Measurements from ENCODE around the gene FOXP1.

Gene FOXP1

DNA sequence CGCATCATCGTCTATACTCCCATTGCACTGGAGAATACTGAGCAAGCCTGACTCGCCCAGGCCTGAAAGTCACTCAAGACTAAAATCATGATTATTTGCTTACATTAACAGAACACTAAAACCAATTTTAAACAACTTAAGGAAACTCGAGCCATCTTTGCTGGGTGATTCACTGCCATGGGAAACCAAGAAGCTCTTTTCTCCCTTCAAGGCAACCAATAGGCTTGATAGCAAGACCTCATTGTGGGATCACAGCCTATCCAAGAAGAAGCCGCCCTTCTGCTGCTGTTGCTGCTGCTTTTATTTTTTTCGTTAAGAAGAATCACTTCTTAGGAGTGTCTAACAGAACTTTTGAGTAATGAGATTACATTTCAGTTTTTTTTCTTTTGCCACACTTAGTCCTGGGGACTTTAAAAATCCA, 479.4 kb downstream of the FOXP1 start:
- H3K27ac Mint-ChIP-seq: peak overlapping the region; percentile 91
- H3K36me3 Mint-ChIP-seq (ENCODE audit: low read depth): peaks cover 88% of the 10 kb centered on the region
- no peaks in the 10 kb centered on the region for H3K9me3 Mint-ChIP-seq
- peaks cover 97% of the 10 kb centered on the region for H3K4me1 Mint-ChIP-seq (ENCODE audit: low read depth)
- H3K27me3 Mint-ChIP-seq: no peaks in the 10 kb centered on the region
- H3K4me3 Mint-ChIP-seq: peak overlapping the region; percentile 43

DNA sequence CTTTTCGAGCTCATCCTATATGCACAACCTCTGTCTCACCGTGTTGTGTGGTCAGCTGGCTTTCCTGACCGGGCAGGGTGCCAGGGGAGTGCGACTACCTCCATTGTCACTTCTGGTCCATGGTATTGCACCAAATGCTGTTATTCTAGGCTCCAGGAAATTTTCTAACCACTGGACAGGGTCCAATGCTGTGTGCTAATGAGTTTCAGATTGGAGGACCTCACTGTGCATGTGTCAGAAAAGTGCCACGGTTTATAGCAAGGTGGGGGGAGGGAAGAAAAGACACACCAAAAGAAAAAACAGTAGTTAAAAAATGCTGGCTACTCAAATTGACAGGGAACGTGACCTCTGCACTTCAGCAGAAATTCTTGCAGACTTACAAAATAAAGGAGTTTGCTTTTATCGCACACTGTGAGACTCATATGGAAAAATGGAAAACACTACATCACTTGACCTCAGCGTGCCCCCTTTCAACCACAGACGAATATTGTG, 480.1 kb downstream of the FOXP1 start:
- peak overlapping the region; percentile 91 for H3K27ac Mint-ChIP-seq
- H3K27me3 Mint-ChIP-seq: no peaks in the 10 kb centered on the region
- peaks cover 97% of the 10 kb centered on the region for H3K4me1 Mint-ChIP-seq (ENCODE audit: low read depth)
- peak overlapping the region; percentile 43 for H3K4me3 Mint-ChIP-seq
- peaks cover 87% of the 10 kb centered on the region for H3K36me3 Mint-ChIP-seq (ENCODE audit: low read depth)
- no peaks in the 10 kb centered on the region for H3K9me3 Mint-ChIP-seq

DNA sequence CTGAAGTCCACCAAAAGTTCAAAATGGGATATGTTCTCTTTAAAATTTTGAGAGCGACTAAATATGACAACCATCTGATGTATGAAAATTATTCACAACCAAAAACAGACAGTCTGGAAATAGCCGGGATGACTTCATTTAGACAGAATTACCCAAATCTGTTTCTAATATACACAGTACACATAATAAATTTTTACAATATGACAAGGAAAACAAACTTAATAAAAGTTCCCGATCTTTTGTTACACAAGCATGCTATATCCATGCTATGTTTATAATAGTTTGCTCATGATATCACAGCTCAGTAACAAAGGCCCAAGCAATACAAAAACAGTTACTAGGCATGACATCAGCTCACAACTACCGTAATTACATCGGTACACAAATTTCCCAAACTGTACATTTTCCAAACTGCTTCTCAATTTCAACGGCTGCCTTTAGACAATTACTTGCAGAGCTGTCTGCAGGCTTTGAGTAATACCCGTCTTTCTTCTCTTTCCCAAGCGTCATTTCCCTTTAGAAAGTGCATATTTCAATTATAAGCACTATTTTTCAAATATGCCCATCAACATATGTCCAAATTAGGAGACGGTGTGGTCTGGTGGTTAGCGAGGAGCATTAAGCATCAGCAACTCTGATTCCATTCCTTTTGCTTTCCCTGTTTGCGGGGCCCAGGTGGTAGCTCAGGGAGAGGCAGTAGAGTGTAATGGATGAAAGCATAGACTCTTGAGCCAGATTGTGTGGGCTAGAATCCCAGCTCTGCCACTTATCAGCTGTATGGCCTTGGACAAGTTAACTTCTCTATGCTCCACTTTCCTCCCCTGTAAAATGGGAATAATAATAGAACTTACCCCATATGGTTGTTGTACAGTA, 481.2 kb downstream of the FOXP1 start:
- Mint-ChIP-seq H3K4me3 (peak overlapping the region; percentile 66), H3K27me3 (no peaks in the 10 kb centered on the region), H3K27ac (peak overlapping the region; percentile 95), H3K9me3 (no peaks in the 10 kb centered on the region), H3K36me3 (ENCODE audit: low read depth) (peaks cover 86% of the 10 kb centered on the region), H3K4me1 (ENCODE audit: low read depth) (peaks cover 97% of the 10 kb centered on the region)

DNA sequence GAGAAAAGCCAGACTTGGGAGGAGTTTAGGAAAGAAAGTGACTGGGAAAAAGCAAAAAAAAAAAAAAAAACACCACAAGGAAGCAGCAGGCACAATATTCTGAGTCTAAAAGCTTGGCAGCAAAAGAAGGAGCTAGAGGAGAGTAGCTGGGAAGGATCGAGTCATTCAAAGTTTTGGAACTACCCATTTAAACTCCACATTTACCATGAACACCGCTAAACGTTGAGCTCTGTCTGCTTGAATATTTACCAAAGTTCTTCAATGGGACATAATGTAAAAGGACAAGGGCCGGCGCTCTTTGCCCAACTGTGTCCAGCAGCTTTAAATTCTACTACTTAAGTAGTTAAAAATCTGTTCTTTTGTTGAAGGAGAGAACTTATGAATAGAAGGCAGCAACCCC, 481.9 kb downstream of the FOXP1 start:
- no peaks in the 10 kb centered on the region for H3K9me3 Mint-ChIP-seq
- peaks cover 88% of the 10 kb centered on the region for H3K36me3 Mint-ChIP-seq (ENCODE audit: low read depth)
- H3K4me1 Mint-ChIP-seq (ENCODE audit: low read depth): peaks cover 97% of the 10 kb centered on the region
- H3K27ac Mint-ChIP-seq: peak overlapping the region; percentile 95
- no peaks in the 10 kb centered on the region for H3K27me3 Mint-ChIP-seq
- H3K4me3 Mint-ChIP-seq: peak overlapping the region; percentile 66

DNA sequence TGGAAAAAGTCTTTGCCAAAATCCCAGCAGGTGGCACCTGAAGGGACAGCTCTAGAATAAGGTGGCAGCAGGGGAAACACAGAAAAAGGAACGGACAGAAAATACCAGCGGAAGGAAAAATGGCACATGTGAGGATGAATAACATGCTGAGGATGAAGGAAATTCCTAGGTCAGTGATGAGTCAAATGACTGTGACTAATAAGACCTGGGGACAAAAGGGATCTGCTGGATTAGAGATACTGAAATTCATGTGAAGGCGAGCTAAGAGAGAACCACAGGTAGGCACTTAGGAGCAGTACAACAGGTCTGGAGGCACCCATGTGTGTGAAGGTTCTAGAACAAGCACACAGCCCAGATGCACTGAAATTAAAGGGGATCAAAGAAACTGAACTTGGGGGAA, 482.5 kb downstream of the FOXP1 start:
- Mint-ChIP-seq H3K27ac (peak overlapping the region; percentile 95), H3K9me3 (no peaks in the 10 kb centered on the region), H3K36me3 (ENCODE audit: low read depth) (peaks cover 89% of the 10 kb centered on the region), H3K27me3 (no peaks in the 10 kb centered on the region), H3K4me1 (ENCODE audit: low read depth) (peaks cover 98% of the 10 kb centered on the region), H3K4me3 (peak overlapping the region; percentile 66)

DNA sequence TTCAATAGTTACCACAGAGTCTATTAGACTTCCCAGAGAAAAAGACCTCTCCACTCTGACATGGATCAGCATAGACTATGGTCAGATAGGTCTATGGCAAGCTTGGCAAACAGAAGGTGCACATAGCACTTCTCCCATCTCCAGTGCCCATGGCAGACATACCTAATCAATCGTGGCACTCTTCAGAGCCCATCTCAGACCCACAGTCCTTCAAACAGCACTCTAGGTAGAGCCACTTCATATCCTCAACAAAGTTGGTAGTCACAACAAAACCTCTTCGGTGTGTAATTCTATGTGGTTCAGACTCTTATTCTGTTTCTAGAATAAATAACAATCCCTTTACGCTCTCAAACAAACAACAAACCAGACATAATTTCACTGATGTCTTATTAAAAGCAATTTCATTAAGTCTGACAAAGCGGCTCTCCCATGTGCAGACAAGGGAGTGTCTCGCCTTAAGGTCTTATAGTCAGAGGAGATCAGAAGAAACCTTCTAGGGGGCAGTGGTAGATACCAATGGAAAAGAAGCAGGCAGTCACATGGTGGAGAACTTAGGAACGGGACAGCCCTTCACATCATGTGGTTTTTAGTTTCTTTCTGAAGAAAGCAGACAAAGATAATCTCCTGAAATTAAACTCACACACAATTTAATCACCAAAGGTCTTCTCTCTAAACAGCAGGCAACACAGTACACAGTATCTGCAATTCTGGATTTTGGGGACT, 483.4 kb downstream of the FOXP1 start:
- peak overlapping the region; percentile 66 for H3K4me3 Mint-ChIP-seq
- H3K27me3 Mint-ChIP-seq: no peaks in the 10 kb centered on the region
- H3K27ac Mint-ChIP-seq: peak overlapping the region; percentile 95
- peaks cover 89% of the 10 kb centered on the region for H3K36me3 Mint-ChIP-seq (ENCODE audit: low read depth)
- no peaks in the 10 kb centered on the region for H3K9me3 Mint-ChIP-seq
- H3K4me1 Mint-ChIP-seq (ENCODE audit: low read depth): peaks cover 98% of the 10 kb centered on the region

DNA sequence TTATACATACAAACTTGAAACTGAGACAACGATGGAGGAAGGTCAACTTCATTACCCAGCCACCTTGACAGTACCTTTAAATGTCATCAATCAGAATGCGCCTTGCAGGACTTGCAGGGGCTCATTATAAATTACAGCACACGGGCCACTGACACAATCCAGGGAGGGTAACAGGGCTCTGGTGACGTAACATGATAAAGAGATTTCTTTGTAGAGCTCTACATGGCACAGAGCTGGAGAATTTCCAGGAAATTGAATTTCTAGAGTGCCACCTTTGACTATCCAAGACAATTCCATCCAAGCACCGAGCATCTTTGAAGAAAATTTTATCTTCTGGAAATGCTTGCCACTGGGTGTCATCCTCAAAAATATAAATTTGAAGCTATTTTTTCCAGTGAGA, 486.0 kb downstream of the FOXP1 start:
- H3K4me3 Mint-ChIP-seq: peak overlapping the region; percentile 42
- H3K27ac Mint-ChIP-seq: peak overlapping the region; percentile 47
- peaks cover 79% of the 10 kb centered on the region for H3K36me3 Mint-ChIP-seq (ENCODE audit: low read depth)

DNA sequence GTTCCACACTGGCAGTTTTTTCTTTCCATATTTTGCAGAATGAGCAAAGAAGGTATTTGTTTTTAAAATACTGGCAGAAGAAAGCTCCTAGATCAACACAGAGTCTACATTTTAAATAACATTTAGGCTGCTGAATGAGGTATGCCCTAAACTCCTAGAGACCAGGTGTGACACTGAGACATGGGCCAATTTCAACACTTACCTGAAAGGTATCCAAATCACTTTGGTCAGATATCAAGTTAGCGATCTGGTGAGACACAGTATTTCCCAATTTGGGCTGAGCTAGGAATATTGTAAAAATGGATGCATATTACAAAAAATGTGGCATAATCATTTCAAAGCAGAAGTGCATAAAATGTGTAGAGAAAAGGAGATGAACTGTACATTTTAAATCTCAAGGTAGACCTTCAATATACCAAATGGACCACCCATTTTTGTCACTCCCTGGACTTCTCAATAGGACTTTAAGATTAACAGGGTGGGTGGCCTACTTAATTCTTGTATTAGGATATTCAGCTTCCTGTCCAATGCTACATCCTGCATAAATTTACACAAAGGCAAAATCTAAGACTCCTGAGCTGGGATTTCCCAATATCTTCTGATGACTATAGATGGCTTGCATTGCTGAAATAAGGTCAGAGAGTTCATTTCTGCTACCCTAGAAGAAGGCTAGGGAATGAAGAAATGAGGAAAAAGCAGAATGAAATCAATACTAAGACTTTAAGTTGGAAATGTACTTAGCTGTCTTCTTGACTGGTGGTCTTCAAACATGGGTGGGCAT, 487.8 kb downstream of the FOXP1 start:
- Mint-ChIP-seq H3K9me3 (no peaks in the 10 kb centered on the region), H3K4me1 (ENCODE audit: low read depth) (peaks cover 97% of the 10 kb centered on the region), H3K4me3 (peak overlapping the region; percentile 43)

More for the DNA sequence above, 486.0 kb downstream of the FOXP1 start:
- no peaks in the 10 kb centered on the region for H3K27me3 Mint-ChIP-seq
- no peaks in the 10 kb centered on the region for H3K9me3 Mint-ChIP-seq
- H3K4me1 Mint-ChIP-seq (ENCODE audit: low read depth): peaks cover 98% of the 10 kb centered on the region

DNA sequence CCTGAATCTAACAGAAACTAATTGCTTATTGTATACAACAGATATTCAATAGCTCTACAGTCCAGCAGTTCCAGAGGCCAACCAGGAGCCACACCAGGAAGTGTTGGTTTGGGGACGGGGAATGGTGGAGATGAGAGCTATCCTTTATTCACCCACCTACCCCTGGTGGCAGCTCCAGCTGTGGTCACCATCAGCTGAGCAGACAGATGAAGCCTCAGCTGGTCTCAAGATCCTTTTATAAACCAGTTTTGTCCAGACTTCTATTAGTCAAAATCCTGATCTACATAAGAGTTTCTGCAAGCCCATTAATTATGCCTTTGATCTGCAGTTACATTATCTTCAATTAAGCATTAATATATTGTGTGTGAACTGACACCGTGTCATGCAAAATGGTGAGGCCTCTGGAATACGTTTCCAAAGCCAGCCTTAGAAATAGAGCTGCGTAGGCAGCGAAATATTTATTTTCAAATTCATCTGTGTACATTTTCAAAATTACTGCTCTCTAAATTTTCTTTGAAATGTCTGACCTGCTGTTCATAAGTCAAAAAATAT, 488.8 kb downstream of the FOXP1 start:
- Mint-ChIP-seq H3K36me3 (ENCODE audit: low read depth) (peaks cover 69% of the 10 kb centered on the region), H3K9me3 (no peaks in the 10 kb centered on the region), H3K4me1 (ENCODE audit: low read depth) (peaks cover 97% of the 10 kb centered on the region), H3K27ac (peak overlapping the region; percentile 87), H3K4me3 (no peak overlapping the region), H3K27me3 (no peaks in the 10 kb centered on the region)

More for the DNA sequence above, 487.8 kb downstream of the FOXP1 start:
- peaks cover 71% of the 10 kb centered on the region for H3K36me3 Mint-ChIP-seq (ENCODE audit: low read depth)
- H3K27ac Mint-ChIP-seq: peak overlapping the region; percentile 87
- H3K27me3 Mint-ChIP-seq: no peaks in the 10 kb centered on the region

DNA sequence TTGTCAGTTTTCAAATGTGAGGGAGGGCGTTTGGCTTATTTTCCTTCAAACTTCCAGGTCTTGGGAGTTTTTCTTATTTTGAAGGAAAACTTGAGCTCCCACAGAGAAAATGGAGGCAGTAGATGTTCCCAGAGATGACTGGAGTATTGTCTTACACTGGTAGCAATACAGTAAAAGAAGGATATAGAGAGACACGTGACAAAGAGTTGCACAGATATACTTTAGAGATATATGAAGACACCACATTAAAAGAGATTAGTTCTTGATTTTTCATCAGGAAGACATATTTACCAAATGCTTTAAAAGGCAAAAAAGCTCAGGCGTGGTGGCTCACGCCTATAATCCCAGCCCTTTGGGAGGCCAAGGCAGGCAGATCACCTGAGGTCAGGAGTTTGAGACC, 490.9 kb downstream of the FOXP1 start:
- peaks cover 97% of the 10 kb centered on the region for H3K4me1 Mint-ChIP-seq (ENCODE audit: low read depth)
- peak overlapping the region; percentile 21 for H3K4me3 Mint-ChIP-seq
- no peaks in the 10 kb centered on the region for H3K9me3 Mint-ChIP-seq
- H3K36me3 Mint-ChIP-seq (ENCODE audit: low read depth): peaks cover 62% of the 10 kb centered on the region
- H3K27ac Mint-ChIP-seq: peak overlapping the region; percentile 80
- H3K27me3 Mint-ChIP-seq: no peaks in the 10 kb centered on the region

DNA sequence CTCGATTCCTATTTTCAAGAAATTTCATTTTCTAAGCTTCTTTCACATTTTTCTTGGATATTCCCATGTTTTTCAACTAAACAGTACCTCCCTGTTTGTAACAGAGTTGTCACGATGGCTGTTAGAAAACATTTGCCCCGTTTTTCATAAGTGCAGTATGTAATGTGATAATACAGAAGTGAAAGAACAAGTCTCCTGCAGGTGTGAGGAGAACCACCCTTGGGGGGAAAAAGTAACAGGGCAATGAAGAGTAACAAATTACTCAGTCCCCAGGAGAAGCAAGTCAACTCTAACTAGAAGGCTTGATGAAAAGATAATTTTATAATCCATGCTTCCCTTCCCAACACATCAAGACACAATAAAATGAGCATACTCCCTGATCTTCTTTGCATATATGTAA, 493.3 kb downstream of the FOXP1 start:
- no peaks in the 10 kb centered on the region for H3K9me3 Mint-ChIP-seq
- peaks cover 96% of the 10 kb centered on the region for H3K4me1 Mint-ChIP-seq (ENCODE audit: low read depth)
- peak overlapping the region; percentile 55 for H3K4me3 Mint-ChIP-seq
- H3K27ac Mint-ChIP-seq: peak overlapping the region; percentile 69
- peaks cover 47% of the 10 kb centered on the region for H3K36me3 Mint-ChIP-seq (ENCODE audit: low read depth)
- H3K27me3 Mint-ChIP-seq: no peaks in the 10 kb centered on the region

DNA sequence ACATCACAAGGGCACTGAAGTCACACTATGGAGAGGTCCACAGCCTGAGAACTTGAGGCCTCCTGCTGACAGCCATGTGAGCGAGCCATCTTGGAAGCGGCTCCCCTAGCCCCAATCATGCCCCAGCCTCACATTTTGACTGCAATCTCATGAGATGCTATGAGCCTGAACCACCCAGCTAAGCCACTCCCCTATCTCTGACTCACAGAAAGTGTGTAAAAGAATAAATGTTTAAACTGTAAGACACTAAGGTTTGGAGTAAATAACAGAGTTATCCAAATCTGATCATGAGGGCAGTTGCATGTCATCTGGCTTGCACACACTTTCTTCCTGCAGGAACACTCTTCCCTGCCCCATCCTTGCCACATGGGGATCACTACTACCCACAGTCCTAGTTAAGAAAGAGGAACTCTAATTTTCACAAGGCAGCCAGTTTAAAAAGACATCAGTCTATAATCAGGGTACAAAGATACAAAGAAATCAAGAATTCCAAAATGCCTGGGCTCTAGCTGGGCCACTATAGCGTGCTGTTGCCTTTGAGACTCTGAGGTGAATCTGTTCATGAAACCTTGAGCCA, 494.2 kb downstream of the FOXP1 start:
- peak overlapping the region; percentile 59 for H3K4me3 Mint-ChIP-seq
- H3K36me3 Mint-ChIP-seq (ENCODE audit: low read depth): peaks cover 41% of the 10 kb centered on the region
- no peaks in the 10 kb centered on the region for H3K9me3 Mint-ChIP-seq
- H3K27ac Mint-ChIP-seq: peak overlapping the region; percentile 96
- no peaks in the 10 kb centered on the region for H3K27me3 Mint-ChIP-seq
- peaks cover 96% of the 10 kb centered on the region for H3K4me1 Mint-ChIP-seq (ENCODE audit: low read depth)

DNA sequence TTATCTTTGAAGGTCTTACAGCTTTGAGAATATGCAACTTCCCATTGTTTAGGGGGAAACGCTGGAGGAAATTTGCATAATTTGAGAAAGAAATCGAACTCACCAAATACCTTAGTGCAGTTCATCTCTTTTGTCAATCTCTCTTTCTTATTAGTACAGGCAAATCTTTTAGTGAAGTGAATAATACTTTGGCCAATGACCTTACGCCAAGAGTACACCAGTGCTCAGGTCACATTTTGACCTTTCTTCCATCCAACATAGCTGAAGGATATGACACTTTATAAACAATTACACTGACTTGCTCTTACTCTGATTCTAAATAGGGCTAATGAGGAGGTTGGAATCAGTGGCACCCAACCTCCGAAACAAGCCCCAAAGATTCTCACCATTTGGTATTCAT, 494.8 kb downstream of the FOXP1 start:
- Mint-ChIP-seq H3K4me3 (peak overlapping the region; percentile 59), H3K36me3 (ENCODE audit: low read depth) (peaks cover 45% of the 10 kb centered on the region), H3K9me3 (no peaks in the 10 kb centered on the region), H3K27me3 (no peaks in the 10 kb centered on the region), H3K27ac (peak overlapping the region; percentile 96), H3K4me1 (ENCODE audit: low read depth) (peaks cover 96% of the 10 kb centered on the region)
